Measurements from ENCODE around the gene OTUB1. TPM values are rescaled to one million over a fixed set of nuclear protein-coding genes. Genes with fewer than 3 reads are reported as not detected.
A peak's percentile ranks its signal among the peaks of the same experiment; 100 is the strongest.

The OTUB1 gene
- total RNA-seq, 2 donors from 2014 or later = 59.4 to 84.2 TPM

GRCh38 chr11:64007160-64007628, 21.0 kb downstream of the OTUB1 start:
- peak; percentile 17 for ATAC-seq (replicated peaks)
- Mint-ChIP-seq H3K4me1 (peaks cover 6% of the 10 kb centered on the region), H3K36me3 (ENCODE audit: low read depth) (no peaks in the 10 kb centered on the region), H3K27me3 (peaks cover 23% of the 10 kb centered on the region), H3K9me3 (no peaks in the 10 kb centered on the region), H3K4me3 (peak overlapping the region; percentile 71), H3K27ac (peak overlapping the region; percentile 76)

DNA sequence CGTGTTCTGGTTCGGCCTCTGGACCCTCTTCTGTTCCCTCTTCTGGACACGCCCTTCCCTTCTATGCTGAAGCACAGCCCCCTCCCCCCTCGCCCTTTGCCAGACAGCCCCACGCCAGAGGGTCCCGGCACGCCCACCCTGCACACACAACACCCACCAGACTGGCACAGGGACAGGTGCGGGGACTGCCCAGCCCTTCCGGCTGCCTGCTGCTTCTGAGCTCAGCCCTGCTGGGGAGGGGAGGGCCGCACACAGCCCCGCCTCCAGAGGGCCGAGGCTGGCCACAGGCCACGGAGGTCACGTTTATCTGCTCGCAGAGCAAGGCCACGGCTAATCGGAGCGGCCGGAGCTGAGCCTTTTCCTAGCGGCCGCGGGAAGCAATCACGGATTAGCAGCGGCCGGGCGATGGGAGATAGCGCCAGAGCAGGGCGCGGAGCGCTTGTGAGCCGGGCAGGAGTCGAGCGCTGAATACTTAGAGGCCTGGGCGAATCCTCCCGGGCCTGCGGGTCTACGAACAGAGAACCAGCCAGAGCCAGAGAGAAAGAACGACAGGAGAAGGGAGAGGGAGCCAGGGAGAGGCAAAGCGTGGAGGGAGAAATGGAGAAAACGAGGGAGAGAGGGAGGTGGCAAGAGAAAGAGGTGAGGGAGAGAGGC, 21.5 kb downstream of the OTUB1 start:
- no peaks in the 10 kb centered on the region for H3K36me3 Mint-ChIP-seq (ENCODE audit: low read depth)
- ATAC-seq (replicated peaks) = peak; percentile 84
- peaks cover 6% of the 10 kb centered on the region for H3K4me1 Mint-ChIP-seq
- H3K27me3 Mint-ChIP-seq = peaks cover 23% of the 10 kb centered on the region
- H3K9me3 Mint-ChIP-seq = no peaks in the 10 kb centered on the region
- peak overlapping the region; percentile 76 for H3K27ac Mint-ChIP-seq
- peak overlapping the region; percentile 71 for H3K4me3 Mint-ChIP-seq

DNA sequence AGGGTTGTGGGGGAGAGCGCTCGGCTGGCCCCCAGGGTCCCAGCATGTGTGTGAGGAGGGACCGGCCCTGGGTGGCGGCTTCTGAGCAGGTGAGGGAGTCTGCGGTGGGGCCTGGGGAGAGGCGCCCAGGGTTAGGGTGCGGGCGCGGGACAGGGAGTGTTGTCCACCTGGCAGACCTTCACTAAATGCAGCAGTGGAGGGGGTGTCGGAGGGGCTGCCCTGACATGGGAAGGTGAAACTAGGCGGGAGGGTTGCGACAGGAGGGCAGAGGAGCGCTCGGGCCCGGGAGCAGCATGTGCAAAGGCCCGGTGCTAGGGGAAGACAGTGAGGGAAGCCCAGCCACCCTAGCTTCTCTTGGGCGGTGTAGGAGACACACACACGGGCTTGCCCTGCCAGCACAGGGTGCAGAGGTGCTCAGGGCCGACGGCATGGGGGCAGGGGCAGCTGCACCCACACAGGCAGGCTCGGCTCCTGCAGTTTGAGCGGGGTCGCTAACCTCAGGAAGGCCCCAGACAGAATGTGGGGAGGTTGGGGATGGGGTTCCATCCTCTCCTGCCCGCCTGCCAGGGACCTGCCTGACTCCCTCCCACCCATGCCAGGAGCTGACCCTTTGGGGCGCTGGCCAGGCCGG, 22.2 kb downstream of the OTUB1 start:
- no peaks in the 10 kb centered on the region for H3K9me3 Mint-ChIP-seq
- peaks cover 23% of the 10 kb centered on the region for H3K27me3 Mint-ChIP-seq
- H3K27ac Mint-ChIP-seq = peak overlapping the region; percentile 76
- peaks cover 6% of the 10 kb centered on the region for H3K4me1 Mint-ChIP-seq
- no peak for ATAC-seq (replicated peaks)
- H3K4me3 Mint-ChIP-seq = peak overlapping the region; percentile 71
- H3K36me3 Mint-ChIP-seq (ENCODE audit: low read depth) = no peaks in the 10 kb centered on the region

DNA sequence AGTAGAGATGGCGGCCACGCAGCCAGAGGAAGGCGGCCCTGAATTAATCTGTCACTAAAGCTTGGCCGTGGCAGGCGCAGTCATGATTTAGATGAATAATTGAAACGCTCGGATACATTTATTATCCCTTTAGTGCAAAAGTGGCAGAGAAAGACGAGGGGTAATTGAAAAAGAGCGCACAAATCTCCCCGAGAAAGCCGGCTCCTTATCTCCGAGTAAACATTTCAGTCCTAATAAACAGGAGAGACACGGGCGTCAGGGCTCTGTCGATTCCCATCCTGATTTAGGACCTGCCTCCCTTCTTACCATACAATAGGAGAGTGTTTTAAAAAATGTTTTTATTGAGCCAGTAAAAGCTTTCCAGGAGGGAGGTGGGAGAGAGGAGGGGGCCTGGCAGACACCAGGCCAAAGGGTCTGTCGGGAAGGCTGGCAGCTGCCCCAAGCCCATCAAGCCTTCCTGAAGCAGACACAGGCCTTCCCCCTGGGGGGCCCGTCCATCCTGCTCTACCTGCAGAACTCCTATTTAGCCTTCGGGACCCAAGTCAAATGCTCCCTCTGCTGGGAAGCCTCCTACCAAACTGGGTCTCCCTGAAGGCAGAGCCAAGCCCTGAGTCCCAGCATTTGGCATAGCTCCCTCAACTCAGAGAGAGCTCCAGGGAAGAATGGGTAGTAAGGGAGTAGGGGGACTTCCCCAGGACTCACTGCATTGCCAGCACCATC, 22.8 kb downstream of the OTUB1 start:
- H3K4me1 Mint-ChIP-seq = peaks cover 6% of the 10 kb centered on the region
- H3K36me3 Mint-ChIP-seq (ENCODE audit: low read depth) = no peaks in the 10 kb centered on the region
- ATAC-seq (replicated peaks) = no peak
- H3K27ac Mint-ChIP-seq = no peak overlapping the region
- no peak overlapping the region for H3K4me3 Mint-ChIP-seq
- H3K9me3 Mint-ChIP-seq = no peaks in the 10 kb centered on the region
- H3K27me3 Mint-ChIP-seq = peaks cover 23% of the 10 kb centered on the region

DNA sequence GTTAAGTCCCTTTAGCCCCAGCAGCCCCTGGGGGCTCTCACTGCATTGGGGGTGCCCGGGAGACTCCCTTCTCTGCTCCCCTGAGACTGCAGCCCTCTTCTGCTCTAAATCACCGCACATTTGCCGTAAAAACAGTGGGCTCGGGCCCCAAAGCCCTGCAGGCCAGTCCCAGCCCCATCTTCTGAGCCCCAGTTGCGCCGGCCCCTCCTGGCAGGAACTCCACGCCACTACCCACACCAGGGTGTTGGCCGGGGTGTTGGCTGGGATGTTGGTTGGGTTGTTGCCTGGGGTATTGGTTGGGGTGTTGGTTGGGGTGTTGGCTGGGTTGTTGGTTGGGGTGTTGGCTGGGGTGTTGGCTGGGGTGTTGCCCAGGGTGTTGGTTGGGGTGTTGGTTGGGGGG, 23.5 kb downstream of the OTUB1 start:
- peaks cover 6% of the 10 kb centered on the region for H3K4me1 Mint-ChIP-seq
- H3K36me3 Mint-ChIP-seq (ENCODE audit: low read depth) = no peaks in the 10 kb centered on the region
- no peak overlapping the region for H3K4me3 Mint-ChIP-seq
- ATAC-seq (replicated peaks) = no peak
- no peaks in the 10 kb centered on the region for H3K9me3 Mint-ChIP-seq
- H3K27me3 Mint-ChIP-seq = peaks cover 23% of the 10 kb centered on the region
- H3K27ac Mint-ChIP-seq = no peak overlapping the region

- peaks cover 23% of the 10 kb centered on the region for H3K27me3 Mint-ChIP-seq
- H3K27ac Mint-ChIP-seq = no peak overlapping the region
- H3K4me3 Mint-ChIP-seq = no peak overlapping the region
- H3K9me3 Mint-ChIP-seq = no peaks in the 10 kb centered on the region
- H3K36me3 Mint-ChIP-seq (ENCODE audit: low read depth) = no peaks in the 10 kb centered on the region
- no peak for ATAC-seq (replicated peaks)
- peaks cover 6% of the 10 kb centered on the region for H3K4me1 Mint-ChIP-seq
Observed at GRCh38 chr11:64010783-64011182, 24.5 kb downstream of the OTUB1 start.

GRCh38 chr11:64011371-64011770, 25.1 kb downstream of the OTUB1 start:
- Mint-ChIP-seq H3K9me3 (no peaks in the 10 kb centered on the region), H3K27me3 (peaks cover 23% of the 10 kb centered on the region), H3K4me3 (no peak overlapping the region), H3K4me1 (peaks cover 6% of the 10 kb centered on the region), H3K27ac (no peak overlapping the region), H3K36me3 (ENCODE audit: low read depth) (no peaks in the 10 kb centered on the region)
- ATAC-seq (replicated peaks) = no peak

DNA sequence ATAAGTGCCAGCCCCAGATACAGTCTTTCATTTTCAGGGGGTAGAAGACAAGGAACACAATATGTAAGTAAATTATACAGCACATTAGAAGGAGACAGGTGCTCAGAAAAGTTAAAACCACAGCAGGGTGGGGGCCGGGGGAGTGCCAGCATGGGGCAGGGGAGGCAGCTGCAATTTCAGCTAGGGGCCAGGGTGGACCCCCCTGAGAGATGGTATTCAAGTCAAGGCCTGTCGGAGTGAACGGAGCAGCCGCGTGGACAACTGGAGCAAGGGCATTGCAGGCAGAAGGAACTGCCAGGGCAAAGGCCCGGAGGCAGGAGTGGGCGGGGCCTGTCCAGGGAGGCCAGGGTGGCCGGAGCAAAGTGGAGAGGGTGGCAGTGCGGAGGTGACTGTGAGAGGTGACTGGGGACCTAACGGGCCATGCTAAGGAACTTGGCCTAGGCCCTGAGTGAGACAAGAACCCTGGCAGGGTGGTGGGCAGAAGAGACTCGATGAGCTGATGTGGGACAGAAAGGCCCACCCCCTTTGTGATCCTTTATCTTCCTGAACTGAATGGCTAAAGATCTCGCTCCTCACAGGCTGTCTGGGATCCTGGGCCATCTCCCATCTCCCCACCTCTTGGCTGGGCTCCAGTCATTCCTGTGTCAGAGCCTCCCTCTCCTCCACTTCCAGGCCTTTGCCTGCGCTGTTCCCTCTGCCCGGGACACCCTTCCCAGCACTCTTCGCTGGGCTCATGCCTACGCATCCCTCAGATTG, 27.1 kb downstream of the OTUB1 start:
- Mint-ChIP-seq H3K27ac (no peak overlapping the region), H3K9me3 (no peaks in the 10 kb centered on the region), H3K27me3 (peaks cover 9% of the 10 kb centered on the region), H3K4me3 (no peak overlapping the region), H3K4me1 (no peaks in the 10 kb centered on the region), H3K36me3 (ENCODE audit: low read depth) (no peaks in the 10 kb centered on the region)
- ATAC-seq (replicated peaks) = no peak

- H3K27me3 Mint-ChIP-seq = peaks cover 8% of the 10 kb centered on the region
- ATAC-seq (replicated peaks) = no peak
- no peak overlapping the region for H3K27ac Mint-ChIP-seq
- no peaks in the 10 kb centered on the region for H3K36me3 Mint-ChIP-seq (ENCODE audit: low read depth)
- H3K4me3 Mint-ChIP-seq = no peak overlapping the region
- H3K9me3 Mint-ChIP-seq = no peaks in the 10 kb centered on the region
- no peaks in the 10 kb centered on the region for H3K4me1 Mint-ChIP-seq
Observed at GRCh38 chr11:64014356-64014755, 28.1 kb downstream of the OTUB1 start.

DNA sequence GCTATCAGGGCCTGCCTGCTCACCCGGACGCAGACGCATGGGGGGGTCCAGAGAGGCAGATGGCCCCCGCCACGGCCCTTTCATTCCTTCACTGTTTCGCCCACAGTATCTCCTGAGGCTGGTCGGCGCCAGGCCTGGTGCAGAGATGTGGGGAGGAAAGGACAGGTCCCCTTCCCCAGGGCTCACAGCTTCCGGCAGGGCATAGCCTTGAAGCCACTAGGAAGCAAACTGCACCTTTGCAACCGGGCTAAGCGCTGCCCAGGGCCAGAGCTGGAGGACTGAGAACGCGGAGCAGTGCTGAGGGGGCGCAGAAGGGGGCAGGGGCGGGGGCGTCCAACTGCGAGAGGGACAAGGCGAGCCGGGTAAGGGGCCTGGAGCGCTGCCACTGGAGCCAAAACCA, 29.3 kb downstream of the OTUB1 start:
- H3K27me3 Mint-ChIP-seq = peaks cover 4% of the 10 kb centered on the region
- ATAC-seq (replicated peaks) = no peak
- no peak overlapping the region for H3K4me3 Mint-ChIP-seq
- no peak overlapping the region for H3K27ac Mint-ChIP-seq
- no peaks in the 10 kb centered on the region for H3K4me1 Mint-ChIP-seq
- no peaks in the 10 kb centered on the region for H3K9me3 Mint-ChIP-seq
- no peaks in the 10 kb centered on the region for H3K36me3 Mint-ChIP-seq (ENCODE audit: low read depth)

DNA sequence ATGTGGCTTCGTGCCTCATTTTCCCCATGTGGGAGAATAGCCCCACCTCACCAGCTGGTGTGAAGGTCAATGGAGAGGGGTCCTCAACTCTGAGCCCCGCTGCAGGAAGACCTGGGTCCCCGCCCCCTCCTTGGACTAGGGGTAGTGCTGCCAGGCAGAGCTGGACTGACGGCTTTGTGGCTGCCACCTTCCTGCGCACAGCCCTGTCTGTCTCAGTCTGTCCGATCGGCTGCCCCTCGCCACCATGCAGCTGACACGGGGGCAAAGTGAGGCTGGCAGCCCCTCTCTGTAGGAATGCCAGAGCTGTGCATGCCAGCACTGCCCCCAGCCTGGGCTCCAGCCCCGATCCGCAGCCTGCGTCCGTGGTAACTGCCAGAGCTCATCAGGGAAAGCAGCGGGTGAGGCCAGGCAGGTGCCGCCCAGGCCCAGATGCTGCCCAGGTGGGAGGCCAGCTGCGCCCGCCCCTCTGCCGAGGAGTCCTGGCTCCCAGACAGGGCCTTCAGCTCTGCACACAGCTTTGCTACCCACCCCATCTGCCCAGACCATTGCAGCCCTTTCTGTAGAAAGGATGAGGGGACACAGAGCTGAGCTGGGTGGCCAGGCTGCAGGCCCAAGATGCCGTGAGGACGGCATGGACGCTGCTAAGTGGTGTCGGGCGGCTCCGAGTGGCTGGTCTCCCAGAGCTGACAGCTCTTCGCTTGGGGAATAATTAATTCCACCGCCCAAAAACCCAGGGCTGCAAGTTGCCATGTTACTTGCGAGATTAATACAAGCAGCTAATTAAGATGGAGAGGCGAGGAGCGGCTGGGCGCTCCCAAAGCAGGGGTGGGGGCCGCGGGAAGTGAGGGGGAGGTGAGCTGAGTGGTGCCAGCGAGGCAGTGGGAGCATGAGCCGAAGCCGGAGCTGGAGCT, 30.0 kb downstream of the OTUB1 start:
- ATAC-seq (replicated peaks) = no peak
- H3K4me3 Mint-ChIP-seq = no peak overlapping the region
- no peaks in the 10 kb centered on the region for H3K4me1 Mint-ChIP-seq
- no peaks in the 10 kb centered on the region for H3K27me3 Mint-ChIP-seq
- no peaks in the 10 kb centered on the region for H3K36me3 Mint-ChIP-seq (ENCODE audit: low read depth)
- no peaks in the 10 kb centered on the region for H3K9me3 Mint-ChIP-seq
- H3K27ac Mint-ChIP-seq = no peak overlapping the region

- Mint-ChIP-seq H3K36me3 (ENCODE audit: low read depth) (no peaks in the 10 kb centered on the region), H3K27me3 (no peaks in the 10 kb centered on the region), H3K27ac (no peak overlapping the region), H3K4me3 (no peak overlapping the region), H3K4me1 (no peaks in the 10 kb centered on the region), H3K9me3 (no peaks in the 10 kb centered on the region)
- ATAC-seq (replicated peaks) = no peak
Observed at GRCh38 chr11:64017945-64018224, 31.6 kb downstream of the OTUB1 start.

DNA sequence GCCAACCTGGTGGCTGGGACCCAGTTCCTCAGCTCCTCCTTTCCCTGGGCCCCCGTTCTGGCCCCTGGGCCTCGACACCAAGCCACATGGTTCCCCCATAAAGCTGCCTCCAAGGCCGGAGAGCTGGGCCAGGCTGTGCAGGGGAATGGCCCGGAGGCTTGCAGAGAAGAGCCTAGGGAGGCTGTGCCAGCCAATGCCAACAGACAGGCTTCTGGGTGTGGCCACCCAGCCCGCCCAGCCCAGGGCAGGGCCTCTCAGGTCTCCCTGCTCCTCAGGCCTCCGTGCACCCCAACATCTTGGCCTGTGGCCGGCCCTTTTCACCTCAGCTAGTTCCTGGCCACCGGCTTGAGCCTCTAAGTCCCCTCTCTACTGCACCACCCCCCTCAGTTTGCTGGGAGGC, 32.1 kb downstream of the OTUB1 start:
- H3K9me3 Mint-ChIP-seq = no peaks in the 10 kb centered on the region
- no peaks in the 10 kb centered on the region for H3K27me3 Mint-ChIP-seq
- no peak overlapping the region for H3K4me3 Mint-ChIP-seq
- H3K27ac Mint-ChIP-seq = no peak overlapping the region
- no peaks in the 10 kb centered on the region for H3K36me3 Mint-ChIP-seq (ENCODE audit: low read depth)
- no peak for ATAC-seq (replicated peaks)
- no peaks in the 10 kb centered on the region for H3K4me1 Mint-ChIP-seq
